GM19328 (cell line): ENCODE results near the gene MDP1.
"Not testable (repeated sequence)": the region's sequence is repeated elsewhere in the genome, so short reads cannot be mapped to it uniquely, and the experiment has no call there.

ENCODE experiments used
- ATAC-seq: cut with Tn5 transposase; IDR thresholded peaks from one replicate; pipeline ENCODE4 v1.9.1; 2021; ENCODE audit warnings: mild to moderate bottlenecking, moderate library complexity; ENCODE audit not compliant: unreplicated experiment

MDP1 gene

DNA sequence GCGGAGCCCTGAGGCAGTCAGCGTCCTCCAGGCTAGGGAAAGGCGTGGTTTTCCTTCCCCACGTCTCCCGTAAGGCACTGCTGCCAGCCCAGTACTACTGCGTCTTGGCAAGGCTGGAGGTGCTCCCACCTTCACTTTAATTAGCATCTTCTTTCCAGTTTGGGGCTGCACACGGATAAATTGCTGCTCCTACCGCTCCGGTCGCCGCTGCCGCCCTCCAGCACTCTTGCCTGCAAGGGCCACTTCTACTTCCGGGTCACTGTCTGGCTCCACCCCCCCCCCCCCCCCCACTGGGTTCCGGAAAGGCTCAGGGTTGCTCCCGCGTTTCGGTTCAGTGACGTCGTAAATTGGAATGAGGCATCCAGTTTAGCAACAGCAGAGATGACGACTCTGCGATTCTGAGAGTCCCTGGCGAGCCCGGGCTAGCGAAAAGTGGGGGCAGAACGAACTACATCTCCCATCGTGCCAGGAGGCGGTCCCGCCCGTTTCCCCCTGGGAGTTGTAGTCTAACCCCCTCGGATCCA is 16.3 kb upstream of the MDP1 start, which contains the start of gene NEDD8:
Gene NEDD8, minus strand, starts transcription at position 247 of the 524 bp plus-strand sequence. Its CDS starts 100 bp downstream, at position 147.
- peak; percentile 68 for ATAC-seq

DNA sequence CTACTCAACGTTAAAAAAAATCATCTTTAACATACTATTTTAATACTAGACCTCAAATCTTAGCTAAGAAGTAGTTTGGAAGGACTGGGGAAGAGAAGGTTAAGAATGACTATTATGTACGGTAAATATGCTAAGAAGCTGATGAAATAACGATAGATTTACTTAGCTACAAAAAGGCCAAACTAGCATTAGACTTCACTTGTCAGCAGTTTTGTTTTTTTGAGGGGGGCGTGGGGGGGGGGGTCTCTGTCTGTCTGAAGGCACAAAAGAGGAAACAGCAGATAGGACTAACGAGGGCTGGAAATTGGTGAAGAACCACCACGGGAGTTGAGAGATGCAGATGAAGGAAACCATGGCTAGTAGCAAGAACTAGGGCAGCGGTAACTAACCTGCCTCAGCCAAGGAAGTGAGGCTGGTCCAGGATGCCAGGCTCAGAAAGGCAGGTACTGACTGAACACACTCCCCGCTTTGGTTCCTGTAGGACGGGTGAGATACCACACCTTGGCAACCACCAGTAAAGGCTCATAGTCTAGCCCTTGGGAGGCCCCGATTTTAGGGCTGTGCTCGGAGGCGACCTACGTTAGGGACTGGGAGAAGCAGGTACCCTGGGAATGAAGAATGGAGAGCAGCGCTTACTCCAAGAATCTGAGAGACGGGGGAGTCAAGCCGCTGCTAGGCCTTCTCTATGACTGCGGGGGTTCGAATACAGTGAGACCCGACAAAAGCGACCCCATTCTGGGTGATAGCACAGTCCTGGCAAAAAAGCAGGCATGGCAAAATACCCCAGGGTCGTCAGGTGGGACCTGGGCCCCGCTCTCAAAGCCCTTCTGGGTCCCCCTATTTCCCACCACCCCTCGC is 15.6 kb upstream of the MDP1 start:
- ATAC-seq, result no peak

DNA sequence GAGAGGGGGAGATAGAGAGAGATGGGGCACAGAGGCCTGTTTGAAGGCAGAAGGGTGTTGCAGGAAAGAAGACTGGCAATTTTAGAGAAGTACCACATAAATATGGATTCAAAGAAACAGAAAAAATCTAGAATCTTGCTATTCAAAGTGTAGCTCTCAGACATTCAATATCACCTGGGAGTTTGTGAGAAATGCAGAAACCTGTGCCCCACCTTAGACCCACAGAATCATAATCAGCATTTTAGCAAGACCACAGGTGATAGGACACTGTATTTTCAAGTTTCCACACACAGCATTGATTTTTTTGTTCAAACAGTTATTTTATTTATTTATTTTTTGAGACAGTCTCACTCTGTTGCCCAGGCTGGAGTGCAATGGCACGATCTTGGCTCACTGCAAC is 13.0 kb upstream of the MDP1 start:
- ATAC-seq, result no peak

DNA sequence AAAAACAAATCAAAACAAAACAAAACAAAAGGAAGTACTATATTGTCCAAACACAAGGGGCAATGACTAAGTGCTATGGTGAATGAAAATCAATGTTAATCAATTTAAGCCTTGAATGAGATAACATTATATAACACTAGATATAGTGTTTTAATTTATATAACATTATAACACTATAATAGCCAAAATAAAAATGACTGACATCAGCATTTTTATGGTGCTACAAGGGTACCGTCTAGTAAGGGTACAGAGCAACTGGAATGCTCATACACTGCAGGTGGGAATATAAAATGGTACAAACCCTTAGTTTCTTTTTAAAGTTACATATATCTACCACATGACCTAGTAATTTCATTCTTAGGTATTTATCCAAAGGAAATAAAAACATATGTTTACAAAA is 10.6 kb upstream of the MDP1 start:
- ATAC-seq, result no peak

DNA sequence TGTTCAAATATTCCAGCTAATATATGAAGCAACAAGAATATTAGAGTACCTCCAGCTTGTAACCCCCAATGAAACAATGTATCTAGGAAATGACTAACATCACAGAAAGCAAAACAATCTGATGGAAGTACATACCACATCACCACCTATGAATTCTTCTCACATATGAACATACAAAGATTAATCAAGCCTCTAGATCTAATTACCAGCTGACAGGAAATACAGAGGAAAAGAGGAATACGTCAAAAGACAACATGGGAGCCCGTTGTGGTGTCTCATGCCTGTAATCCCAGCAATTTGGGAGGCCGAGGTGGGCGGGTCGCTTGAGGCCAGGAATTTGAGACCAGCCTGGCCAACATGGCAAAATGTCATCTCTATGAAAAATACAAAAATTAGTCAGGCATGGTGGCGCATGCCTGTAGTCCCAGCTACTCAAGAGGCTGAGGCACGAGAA is 8.8 kb upstream of the MDP1 start:
- no peak for ATAC-seq

DNA sequence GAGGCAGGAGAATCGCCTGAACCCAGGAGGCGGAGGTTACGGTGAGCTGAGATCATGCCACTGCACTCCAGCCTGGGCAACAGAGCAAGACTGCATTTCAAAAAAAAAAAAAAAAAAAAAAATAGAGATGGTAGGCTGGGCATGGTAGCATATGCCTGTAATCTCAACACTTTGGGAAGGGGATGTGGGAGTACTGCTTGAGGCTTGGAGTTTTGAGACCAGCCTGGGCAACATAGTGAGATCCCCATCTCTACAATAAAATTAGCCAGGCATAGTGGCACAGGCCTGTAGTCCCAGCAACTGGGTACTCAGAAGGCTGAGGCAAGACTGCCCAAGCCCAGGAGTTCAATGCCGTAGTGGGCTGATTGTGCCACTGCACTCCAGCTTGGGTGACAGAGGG is 7.1 kb upstream of the MDP1 start:
- ATAC-seq, result not testable (repeated sequence)

DNA sequence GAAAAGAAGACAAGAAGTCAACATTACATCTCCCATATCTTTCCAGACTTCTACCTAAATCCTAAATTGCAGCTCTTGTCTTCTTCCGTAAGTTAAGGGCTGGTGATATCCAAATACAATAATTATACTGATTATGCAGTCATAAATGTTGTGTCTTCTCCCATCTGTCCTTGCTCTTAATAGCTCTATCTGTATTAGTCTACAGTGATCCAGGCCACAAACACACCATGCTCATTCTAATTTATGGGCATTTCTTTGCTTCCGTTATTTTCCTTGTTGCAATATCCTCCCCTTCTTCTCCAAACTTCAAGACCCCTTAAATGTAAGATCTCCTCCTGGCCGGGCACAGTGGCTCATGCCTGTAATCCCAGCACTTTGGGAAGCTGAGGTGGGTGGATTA is 3.7 kb upstream of the MDP1 start:
- no peak for ATAC-seq

DNA sequence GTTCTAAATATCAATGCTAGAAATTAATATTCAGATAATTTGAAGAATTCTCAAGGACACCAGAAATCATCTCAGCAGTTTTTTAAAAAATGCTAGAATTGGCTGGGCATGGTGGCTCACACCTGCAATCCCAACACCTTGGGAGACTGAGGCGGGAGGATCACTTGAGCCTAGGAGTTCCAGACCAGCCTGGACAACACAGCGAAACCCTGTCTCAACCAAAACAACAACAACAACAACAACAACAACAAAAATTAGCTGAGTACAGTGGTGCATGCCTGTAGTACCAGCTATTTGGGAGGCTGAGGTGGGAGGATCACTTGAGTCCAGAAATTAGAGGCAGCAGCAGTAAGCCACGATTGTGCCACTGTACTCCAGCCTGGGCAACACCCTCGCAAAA is 3.2 kb upstream of the MDP1 start:
- ATAC-seq, result no peak

DNA sequence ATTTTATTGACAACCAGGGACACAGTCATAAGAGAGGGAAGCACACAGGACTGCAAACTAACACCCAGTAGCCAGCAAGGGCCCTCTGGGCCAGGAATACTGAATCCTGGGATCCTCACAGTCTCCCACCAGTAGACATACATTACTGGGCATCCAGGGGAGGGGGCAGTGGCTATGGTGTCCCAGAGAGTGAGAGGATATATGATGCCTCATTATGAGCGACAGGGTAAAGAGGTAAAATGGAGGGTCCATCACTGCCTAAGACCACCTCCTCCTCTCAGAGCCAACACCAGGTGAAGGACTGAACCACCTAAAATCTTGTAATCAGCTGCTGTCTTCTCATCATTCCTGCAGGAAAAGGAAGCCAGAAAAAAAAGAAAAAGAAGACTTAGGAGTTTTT is 1.0 kb upstream of the MDP1 start:
- not testable (repeated sequence) for ATAC-seq

DNA sequence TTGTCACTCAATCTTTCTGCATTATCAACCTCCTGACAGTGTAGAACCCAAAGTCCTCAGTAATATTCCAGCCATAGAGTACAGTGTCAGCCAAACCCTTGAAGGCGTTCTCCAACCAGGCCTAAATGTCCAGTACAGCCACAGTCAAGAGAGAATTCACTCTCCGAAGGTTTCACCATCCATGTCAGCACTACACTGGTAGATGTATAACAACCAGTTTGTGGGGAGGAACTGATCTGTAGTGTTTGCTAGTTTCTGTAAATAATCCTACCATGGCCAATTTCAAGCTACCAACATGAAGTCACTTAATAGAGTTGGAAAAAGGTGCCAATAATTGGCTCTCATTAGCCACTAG is 456 bp upstream of the MDP1 start:
- no peak for ATAC-seq

DNA sequence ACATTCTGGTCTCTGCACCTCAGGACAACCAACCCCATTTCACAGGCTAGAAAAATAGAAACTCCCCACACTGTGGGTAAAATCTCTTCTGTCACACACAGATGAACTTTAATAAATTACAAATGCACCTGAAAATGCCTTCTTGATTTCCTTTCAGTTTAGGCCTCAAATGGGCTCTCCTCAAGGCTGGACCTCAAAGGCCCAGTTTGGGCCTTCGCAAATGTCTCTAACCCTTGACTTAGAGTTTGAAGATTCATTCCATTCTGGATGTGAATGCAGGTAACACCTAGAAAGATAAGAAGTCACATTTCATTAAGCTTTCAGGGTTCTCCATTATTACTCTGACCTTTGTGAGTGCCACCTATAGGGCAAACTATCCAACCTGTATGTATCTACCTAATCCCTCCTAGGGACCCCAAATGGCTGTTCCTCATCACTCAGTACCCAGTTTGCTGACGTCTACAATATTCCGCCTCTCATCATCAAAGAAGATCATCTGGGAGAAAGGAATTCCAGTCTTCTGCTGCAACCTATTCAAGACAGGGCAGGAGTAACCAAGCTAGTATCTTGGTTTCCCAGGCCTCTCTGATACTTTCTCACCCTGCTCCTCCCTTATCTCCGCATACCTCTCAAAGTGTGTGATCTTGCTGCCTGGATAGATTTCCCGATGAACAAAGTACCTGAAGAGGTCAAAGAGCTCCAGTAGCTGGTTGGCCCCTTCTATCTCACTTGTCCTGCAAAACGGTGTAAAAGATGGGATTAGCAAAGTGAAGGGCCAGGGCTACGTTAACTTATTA is 1.8 kb downstream of the MDP1 start:
- ATAC-seq, result no peak

DNA sequence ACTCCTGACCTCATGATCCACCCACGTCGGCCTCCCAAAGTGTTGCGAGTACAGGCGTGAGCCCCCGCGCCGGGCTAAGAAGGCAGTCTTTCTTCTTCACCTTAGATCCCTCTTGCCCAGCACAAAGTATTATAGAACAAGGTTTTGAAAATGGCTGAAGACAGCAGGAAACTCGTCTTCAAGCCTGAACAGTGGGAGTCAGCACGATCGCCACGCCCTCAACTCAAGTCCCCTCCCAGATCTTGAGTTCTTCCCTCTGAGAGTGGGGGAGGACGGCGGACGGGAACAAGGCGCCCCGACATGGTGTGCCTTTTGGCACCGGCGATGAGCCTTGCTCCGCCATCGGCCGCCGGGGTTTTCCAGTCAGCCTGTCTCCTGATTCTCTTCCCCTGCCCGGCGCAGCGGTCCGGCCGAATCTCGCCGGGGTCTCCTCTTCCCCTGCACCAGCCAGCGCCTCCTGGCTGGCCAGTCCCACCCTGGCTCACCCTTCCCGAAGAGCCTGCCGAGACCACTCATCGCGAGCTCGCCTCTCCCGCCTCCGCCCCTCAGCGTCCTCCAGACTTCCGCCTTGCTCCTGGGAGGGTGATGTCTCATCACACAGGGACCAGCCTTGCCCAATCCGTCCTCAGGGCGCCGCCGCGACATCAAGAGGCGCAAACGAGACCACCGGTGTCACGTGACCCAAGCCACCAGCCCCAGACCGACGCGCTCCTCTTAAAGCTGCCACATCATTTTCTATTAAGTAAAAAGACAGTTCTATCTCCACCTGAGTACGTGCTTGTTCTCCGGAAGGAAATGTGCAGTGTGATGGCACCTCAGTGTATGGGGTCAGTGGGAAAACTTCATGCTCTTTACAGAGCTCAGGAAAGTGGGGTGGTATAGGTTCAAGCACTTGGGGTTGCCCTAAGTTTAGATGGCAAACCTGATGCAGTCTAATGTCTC is 2.7 kb downstream of the MDP1 start, which contains the start of gene CHMP4A:
Gene CHMP4A, minus strand, starts transcription at position 565 of the 942 bp plus-strand sequence. Its CDS starts 49 bp downstream, at position 516.
- peak; percentile 66 for ATAC-seq

DNA sequence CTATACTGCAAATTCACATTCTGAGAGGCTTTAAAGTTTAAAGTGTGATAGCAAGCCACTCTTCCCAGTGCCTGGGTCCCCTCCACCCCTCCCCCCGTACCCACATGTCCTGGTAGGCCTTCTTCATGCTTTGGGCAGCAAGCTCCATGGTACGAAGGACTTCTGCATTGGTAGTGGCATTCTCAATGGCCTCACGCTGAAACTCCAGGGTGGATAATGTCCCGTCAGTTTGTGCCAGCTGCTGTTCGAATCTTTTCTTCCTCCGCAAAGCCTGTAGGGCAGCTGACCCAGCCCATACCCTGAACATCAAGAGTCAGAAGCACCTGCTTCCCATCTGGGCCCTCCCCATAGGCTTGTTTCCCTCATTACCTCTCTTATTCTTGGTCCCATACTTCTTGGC is 4.6 kb downstream of the MDP1 start:
- no peak for ATAC-seq

DNA sequence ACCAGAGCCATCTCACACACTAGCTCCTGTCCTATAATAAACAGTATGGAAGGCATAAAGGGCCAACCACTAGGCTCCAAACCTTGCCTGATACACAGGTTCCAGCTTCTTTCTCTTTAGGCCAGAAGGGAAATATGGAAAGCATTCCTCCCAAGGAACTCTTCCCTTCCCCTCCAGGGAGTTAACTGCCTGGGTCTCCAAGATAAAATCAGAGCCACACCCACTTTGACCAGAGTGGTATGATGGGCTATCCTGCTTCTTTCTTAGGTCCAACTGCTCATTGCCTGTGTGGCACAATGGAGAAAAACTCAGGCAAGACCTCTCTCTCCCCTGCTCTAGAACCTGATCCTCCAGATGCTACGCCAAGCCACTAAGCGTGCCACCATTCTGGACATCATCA is 8.2 kb downstream of the MDP1 start:
- no peak for ATAC-seq

DNA sequence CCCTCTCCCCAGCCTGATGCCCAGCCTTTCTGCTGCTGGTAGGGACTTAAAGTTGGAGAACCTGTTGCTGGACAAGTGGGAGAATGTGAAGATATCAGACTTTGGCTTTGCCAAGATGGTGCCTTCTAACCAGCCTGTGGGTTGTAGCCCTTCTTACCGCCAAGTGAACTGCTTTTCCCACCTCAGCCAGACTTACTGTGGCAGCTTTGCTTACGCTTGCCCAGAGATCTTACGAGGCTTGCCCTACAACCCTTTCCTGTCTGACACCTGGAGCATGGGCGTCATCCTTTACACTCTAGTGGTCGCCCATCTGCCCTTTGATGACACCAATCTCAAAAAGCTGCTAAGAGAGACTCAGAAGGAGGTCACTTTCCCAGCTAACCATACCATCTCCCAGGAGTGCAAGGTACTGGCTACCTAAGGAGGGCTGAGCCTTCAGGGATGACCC is 8.7 kb downstream of the MDP1 start:
- ATAC-seq, result no peak

DNA sequence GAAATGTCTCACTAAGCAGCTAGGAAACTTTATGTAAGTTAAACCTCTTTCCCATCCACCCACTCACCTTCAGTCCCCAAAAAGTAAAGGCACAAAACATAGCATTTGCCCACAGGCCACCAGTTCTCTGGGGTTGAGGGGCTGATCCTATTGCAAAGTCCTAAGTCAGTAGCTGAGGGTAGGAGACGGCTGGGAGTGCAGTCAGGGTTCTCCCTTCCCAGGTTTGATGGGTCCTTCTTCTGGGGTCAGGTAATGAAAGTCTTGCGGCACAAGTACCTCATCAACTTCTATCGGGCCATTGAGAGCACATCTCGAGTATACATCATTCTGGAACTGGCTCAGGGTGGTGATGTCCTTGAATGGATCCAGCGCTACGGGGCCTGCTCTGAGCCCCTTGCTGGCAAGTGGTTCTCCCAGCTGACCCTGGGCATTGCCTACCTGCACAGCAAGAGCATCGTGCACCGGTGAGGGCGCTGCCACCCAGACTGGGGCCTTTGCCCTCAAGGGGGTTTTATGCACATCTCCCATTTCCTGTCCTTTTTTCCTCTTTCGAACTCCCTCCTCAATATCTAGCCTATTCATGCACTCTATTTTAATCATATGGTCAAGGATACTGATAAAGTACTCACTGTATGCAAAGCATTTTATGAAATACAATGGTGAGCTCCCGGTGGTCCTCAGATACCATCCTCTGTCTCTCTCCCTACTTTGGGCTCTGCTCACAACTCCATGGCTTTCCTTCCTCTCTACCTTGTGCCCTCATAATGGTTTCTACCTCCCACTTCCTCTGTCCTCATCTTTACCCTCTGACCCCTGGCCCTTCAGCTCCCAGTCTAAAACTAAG is 9.4 kb downstream of the MDP1 start:
- ATAC-seq, result no peak

DNA sequence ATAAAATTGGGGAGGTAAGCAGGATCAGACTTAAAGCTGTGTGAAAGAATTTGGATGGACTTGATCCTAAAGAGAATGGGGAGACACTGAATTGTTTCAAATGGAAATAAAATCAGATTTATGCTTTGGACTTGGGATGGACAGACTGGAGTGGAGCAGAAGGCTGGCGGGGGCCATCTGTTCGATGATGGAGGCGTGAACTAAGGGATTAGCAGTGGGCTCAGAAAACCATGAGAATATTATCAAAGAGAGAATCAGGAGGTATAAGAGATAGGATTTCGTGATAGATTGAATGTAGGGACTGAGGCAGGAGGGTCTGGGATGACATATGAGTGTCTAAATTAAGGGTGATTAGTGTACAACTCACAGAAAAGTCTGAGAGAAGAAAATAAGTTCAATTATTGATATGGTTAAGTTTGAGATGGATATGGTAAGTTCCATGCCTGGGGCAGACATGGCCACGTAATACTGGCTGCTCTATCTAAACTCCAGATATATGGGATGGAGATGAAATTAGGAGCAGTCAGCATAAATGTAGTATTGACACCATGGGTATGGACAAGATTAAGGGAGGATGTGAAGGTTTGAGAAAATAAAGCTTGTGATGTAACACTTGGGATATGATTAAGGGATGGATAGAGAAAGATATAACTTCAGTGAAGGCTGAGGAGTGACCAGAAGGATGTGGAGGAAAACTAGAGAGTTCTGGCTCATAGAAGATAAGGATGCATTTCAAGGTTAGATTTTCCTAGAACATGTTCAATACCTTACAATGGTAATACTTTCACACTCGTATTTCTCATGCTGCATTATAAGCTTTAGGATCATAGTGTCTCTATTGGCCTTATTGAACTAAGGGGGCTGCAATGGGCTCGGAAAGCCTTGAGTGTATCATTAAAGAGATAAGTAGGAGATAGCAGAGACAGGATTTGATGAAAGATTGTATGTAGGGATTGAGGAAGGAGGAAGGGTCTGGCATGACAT is 11.4 kb downstream of the MDP1 start:
- no peak for ATAC-seq

DNA sequence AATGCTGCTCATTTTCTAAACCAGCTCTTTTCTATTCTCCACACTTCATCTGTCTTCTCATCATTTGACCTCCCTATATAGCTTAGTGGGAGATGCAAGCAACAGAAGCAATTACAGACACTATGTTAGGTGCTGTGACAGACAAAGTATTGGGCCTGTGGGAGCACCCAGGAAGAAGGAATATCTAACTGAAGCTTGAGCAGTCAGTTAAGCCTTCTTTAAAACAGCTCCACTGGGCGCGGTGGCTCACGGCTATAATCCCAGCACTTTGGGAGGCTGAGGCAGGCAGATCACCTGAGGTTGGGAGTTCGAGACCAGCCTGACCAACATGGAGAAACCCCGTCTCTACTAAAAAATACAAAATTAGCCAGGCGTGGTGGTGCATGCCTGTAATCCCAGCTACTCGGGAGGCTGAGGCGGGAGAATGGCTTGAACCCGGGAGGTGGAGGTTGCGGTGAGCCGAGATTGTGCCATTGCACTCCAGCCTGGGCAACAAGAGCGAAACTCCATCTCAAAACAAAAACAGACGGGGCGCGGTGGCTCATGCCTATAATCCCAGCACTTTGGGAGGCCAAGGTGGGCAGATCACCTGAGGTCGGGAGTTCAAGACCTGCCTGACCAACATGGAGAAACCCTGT is 12.5 kb downstream of the MDP1 start:
- ATAC-seq, result not testable (repeated sequence)
